OCI-LY1 (cell line): ENCODE measurements around the gene MAPT.
A peak's percentile ranks its signal among the peaks of the same experiment; 100 is the strongest.

Source experiments
- H2AFZ ChIP-seq: fragments of 200-600 bp; sonication (generic), shearing (Covaris generic); 2 replicates; pipeline ENCODE4 v1.6.0; 2014; ENCODE audit warnings: antibody characterized with exemption, mild to moderate bottlenecking, low read length
- H3F3A ChIP-seq: fragments of 200-600 bp; sonication (generic), shearing (Covaris generic); 2 replicates; pipeline ENCODE4 v1.6.0; 2014; ENCODE audit warnings: mild to moderate bottlenecking, antibody characterized with exemption, low read length, moderate library complexity; ENCODE audit not compliant: insufficient read depth
- H3K27ac ChIP-seq: fragments of 200-600 bp; sonication (generic); 2 replicates; pipeline ENCODE4 v1.5.1; 2014; ENCODE audit warnings: low read length, mixed run types, mild to moderate bottlenecking, low read depth; ENCODE audit not compliant: poor library complexity, severe bottlenecking
- H3K27me3 ChIP-seq: fragments of 200-600 bp; sonication (generic); 2 replicates; pipeline ENCODE4 v1.6.0; 2014; ENCODE audit warnings: antibody characterized with exemption, mild to moderate bottlenecking, low read length, moderate library complexity; ENCODE audit not compliant: insufficient read depth
- H3K36me3 ChIP-seq: fragments of 200-600 bp; sonication (generic); 2 replicates; pipeline ENCODE4 v1.6.1; 2014; ENCODE audit warnings: mild to moderate bottlenecking, antibody characterized with exemption, low read length, moderate library complexity, mixed read lengths; ENCODE audit not compliant: insufficient read depth
- H3K4me1 ChIP-seq: fragments of 200-600 bp; sonication (generic); 2 replicates; pipeline ENCODE4 v1.5.1; 2014; ENCODE audit warnings: mild to moderate bottlenecking, low read length, moderate library complexity; ENCODE audit not compliant: insufficient read depth, severe bottlenecking
- H3K4me2 ChIP-seq: fragments of 200-600 bp; sonication (generic), shearing (Covaris generic); 2 replicates; pipeline ENCODE4 v1.6.1; 2014; ENCODE audit warnings: low read length
- H3K4me3 ChIP-seq: fragments of 200-600 bp; sonication (generic); 2 replicates; pipeline ENCODE4 v1.5.1; 2014; ENCODE audit warnings: low read length, low read depth, mild to moderate bottlenecking, mixed read lengths; ENCODE audit not compliant: poor library complexity, severe bottlenecking
- H3K79me2 ChIP-seq: fragments of 200-600 bp; shearing (Covaris generic); 2 replicates; pipeline ENCODE4 v1.6.1; 2016; ENCODE audit warnings: mixed run types, low read length, mixed read lengths; ENCODE audit not compliant: insufficient read depth
- H3K9ac ChIP-seq: fragments of 200-600 bp; sonication (generic), shearing (Covaris generic); 2 replicates; pipeline ENCODE4 v1.6.1; 2014; ENCODE audit warnings: mild to moderate bottlenecking, low read length, mixed read lengths
- H3K9me2 ChIP-seq: fragments of 200-600 bp; sonication (generic), shearing (Covaris generic); 2 replicates; pipeline ENCODE4 v1.6.1; 2014; ENCODE audit warnings: low read depth, mild to moderate bottlenecking, low read length, mixed read lengths
- H3K9me3 ChIP-seq: fragments of 200-600 bp; shearing (Covaris generic); 2 replicates; pipeline ENCODE4 v1.6.1; 2014; ENCODE audit warnings: low read length, mixed read lengths
- H4K20me1 ChIP-seq: fragments of 200-600 bp; sonication (generic), shearing (Covaris generic); 2 replicates; pipeline ENCODE4 v1.6.0; 2016; ENCODE audit warnings: mild to moderate bottlenecking, low read length; ENCODE audit not compliant: insufficient read depth
- EZH2 ChIP-seq: fragments of 200-600 bp; sonication (generic), shearing (Covaris generic); IDR thresholded peaks from 2 replicates; pipeline ENCODE4 v1.8.0; 2017; ENCODE audit warnings: borderline replicate concordance, mixed run types, mild to moderate bottlenecking, antibody characterized with exemption, low read length, moderate library complexity, mixed read lengths
- TF ChIP-seq, protein P1 (sequence below): fragments of 200-600 bp; sonication (generic), shearing (Covaris generic); IDR thresholded peaks from 2 replicates; pipeline ENCODE4 v1.5.1; 2017; ENCODE audit warnings: mild to moderate bottlenecking, antibody characterized with exemption, low read length, moderate library complexity, mixed read lengths

Gene MAPT

DNA sequence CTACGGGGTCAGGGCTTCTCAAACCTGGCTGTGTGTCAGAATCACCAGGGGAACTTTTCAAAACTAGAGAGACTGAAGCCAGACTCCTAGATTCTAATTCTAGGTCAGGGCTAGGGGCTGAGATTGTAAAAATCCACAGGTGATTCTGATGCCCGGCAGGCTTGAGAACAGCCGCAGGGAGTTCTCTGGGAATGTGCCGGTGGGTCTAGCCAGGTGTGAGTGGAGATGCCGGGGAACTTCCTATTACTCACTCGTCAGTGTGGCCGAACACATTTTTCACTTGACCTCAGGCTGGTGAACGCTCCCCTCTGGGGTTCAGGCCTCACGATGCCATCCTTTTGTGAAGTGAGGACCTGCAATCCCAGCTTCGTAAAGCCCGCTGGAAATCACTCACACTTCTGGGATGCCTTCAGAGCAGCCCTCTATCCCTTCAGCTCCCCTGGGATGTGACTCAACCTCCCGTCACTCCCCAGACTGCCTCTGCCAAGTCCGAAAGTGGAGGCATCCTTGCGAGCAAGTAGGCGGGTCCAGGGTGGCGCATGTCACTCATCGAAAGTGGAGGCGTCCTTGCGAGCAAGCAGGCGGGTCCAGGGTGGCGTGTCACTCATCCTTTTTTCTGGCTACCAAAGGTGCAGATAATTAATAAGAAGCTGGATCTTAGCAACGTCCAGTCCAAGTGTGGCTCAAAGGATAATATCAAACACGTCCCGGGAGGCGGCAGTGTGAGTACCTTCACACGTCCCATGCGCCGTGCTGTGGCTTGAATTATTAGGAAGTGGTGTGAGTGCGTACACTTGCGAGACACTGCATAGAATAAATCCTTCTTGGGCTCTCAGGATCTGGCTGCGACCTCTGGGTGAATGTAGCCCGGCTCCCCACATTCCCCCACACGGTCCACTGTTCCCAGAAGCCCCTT is 115.6 kb downstream of the MAPT start:
- Histone ChIP-seq H3K4me2 (peak overlapping the region; percentile 57), H3K4me1 (peaks cover 11% of the 10 kb centered on the region), H3K27ac (no peak overlapping the region), H3K27me3 (peaks cover 7% of the 10 kb centered on the region; the same call in 1 of the 2 replicates), H3K9ac (no peak overlapping the region), H2AFZ (no peak overlapping the region), H3F3A (no peaks in the 10 kb centered on the region), H3K36me3 (no peaks in the 10 kb centered on the region), H4K20me1 (no peaks in the 10 kb centered on the region), H3K9me3 (peaks cover 4% of the 10 kb centered on the region; the same call in 1 of the 2 replicates), H3K4me3 (peak overlapping the region; percentile 41), H3K9me2 (no peaks in the 10 kb centered on the region), H3K79me2 (no peaks in the 10 kb centered on the region)
- TF ChIP-seq EZH2, result no peak
- TF ChIP-seq, protein P1, sequence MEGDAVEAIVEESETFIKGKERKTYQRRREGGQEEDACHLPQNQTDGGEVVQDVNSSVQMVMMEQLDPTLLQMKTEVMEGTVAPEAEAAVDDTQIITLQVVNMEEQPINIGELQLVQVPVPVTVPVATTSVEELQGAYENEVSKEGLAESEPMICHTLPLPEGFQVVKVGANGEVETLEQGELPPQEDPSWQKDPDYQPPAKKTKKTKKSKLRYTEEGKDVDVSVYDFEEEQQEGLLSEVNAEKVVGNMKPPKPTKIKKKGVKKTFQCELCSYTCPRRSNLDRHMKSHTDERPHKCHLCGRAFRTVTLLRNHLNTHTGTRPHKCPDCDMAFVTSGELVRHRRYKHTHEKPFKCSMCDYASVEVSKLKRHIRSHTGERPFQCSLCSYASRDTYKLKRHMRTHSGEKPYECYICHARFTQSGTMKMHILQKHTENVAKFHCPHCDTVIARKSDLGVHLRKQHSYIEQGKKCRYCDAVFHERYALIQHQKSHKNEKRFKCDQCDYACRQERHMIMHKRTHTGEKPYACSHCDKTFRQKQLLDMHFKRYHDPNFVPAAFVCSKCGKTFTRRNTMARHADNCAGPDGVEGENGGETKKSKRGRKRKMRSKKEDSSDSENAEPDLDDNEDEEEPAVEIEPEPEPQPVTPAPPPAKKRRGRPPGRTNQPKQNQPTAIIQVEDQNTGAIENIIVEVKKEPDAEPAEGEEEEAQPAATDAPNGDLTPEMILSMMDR, result no peak

DNA sequence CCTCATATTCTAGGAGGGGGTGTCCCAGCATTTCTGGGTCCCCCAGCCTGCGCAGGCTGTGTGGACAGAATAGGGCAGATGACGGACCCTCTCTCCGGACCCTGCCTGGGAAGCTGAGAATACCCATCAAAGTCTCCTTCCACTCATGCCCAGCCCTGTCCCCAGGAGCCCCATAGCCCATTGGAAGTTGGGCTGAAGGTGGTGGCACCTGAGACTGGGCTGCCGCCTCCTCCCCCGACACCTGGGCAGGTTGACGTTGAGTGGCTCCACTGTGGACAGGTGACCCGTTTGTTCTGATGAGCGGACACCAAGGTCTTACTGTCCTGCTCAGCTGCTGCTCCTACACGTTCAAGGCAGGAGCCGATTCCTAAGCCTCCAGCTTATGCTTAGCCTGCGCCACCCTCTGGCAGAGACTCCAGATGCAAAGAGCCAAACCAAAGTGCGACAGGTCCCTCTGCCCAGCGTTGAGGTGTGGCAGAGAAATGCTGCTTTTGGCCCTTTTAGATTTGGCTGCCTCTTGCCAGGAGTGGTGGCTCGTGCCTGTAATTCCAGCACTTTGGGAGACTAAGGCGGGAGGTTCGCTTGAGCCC is 116.3 kb downstream of the MAPT start:
- H3K9me2 ChIP-seq, result no peaks in the 10 kb centered on the region
- peaks cover 7% of the 10 kb centered on the region; the same call in 1 of the 2 replicates for H3K27me3 ChIP-seq
- peak overlapping the region; percentile 57; the same call in 1 of the 2 replicates for H3K4me2 ChIP-seq
- no peaks in the 10 kb centered on the region for H4K20me1 ChIP-seq
- no peak overlapping the region for H2AFZ ChIP-seq
- H3K27ac ChIP-seq, result no peak overlapping the region
- no peaks in the 10 kb centered on the region for H3F3A ChIP-seq
- TF ChIP-seq EZH2, result no peak
- TF ChIP-seq, protein P1, result peak; percentile 28; the same call in 1 of the 2 replicates
- H3K36me3 ChIP-seq, result no peaks in the 10 kb centered on the region
- peak overlapping the region; percentile 41 for H3K4me3 ChIP-seq
- peaks cover 11% of the 10 kb centered on the region for H3K4me1 ChIP-seq
- no peaks in the 10 kb centered on the region for H3K79me2 ChIP-seq
- H3K9ac ChIP-seq, result no peak overlapping the region
- H3K9me3 ChIP-seq, result no peaks in the 10 kb centered on the region

GRCh38 chr17:46011711-46012505 is 117.6 kb downstream of the MAPT start:
- Histone ChIP-seq H3K9ac (no peak overlapping the region), H3K4me1 (peaks cover 11% of the 10 kb centered on the region), H2AFZ (no peak overlapping the region), H3K9me2 (no peaks in the 10 kb centered on the region), H3K9me3 (no peaks in the 10 kb centered on the region), H3K36me3 (no peaks in the 10 kb centered on the region), H3K27ac (no peak overlapping the region), H3K79me2 (no peaks in the 10 kb centered on the region), H3K4me2 (no peak overlapping the region), H4K20me1 (no peaks in the 10 kb centered on the region), H3K27me3 (peaks cover 7% of the 10 kb centered on the region; the same call in 1 of the 2 replicates), H3K4me3 (no peak overlapping the region), H3F3A (no peaks in the 10 kb centered on the region)
- TF ChIP-seq EZH2, result no peak
- TF ChIP-seq, protein P1, result no peak
